ENCODE measurements around the gene MAP2K1.

DNA sequence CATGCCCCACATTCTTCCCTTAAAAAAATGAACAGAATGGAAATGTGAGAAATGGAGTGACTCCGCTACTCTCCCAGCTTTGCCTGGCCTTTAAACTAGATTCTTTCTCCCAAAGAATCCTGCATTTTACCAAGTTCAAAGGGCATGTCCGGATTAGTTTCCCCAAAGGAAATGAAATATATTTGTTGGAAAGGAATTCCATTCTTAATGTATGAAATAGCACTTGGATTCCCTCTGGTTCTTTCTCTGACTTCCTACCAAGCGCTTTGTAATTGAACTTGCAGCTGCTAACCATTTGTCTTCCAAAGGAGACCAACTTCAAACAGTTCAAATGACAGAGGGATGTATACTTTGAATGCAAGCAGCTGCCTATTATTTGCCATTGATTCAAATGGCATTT, 18.9 kb downstream of the MAP2K1 start:
- TF ChIP-seq, protein P1, sequence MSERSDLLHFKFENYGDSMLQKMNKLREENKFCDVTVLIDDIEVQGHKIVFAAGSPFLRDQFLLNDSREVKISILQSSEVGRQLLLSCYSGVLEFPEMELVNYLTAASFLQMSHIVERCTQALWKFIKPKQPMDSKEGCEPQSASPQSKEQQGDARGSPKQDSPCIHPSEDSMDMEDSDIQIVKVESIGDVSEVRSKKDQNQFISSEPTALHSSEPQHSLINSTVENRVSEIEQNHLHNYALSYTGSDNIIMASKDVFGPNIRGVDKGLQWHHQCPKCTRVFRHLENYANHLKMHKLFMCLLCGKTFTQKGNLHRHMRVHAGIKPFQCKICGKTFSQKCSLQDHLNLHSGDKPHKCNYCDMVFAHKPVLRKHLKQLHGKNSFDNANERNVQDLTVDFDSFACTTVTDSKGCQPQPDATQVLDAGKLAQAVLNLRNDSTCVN (tag by site-specific recombination; optimal IDR thresholded peaks at IDR 0.05) = no peak
- TF ChIP-seq, protein P2, sequence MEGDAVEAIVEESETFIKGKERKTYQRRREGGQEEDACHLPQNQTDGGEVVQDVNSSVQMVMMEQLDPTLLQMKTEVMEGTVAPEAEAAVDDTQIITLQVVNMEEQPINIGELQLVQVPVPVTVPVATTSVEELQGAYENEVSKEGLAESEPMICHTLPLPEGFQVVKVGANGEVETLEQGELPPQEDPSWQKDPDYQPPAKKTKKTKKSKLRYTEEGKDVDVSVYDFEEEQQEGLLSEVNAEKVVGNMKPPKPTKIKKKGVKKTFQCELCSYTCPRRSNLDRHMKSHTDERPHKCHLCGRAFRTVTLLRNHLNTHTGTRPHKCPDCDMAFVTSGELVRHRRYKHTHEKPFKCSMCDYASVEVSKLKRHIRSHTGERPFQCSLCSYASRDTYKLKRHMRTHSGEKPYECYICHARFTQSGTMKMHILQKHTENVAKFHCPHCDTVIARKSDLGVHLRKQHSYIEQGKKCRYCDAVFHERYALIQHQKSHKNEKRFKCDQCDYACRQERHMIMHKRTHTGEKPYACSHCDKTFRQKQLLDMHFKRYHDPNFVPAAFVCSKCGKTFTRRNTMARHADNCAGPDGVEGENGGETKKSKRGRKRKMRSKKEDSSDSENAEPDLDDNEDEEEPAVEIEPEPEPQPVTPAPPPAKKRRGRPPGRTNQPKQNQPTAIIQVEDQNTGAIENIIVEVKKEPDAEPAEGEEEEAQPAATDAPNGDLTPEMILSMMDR (tag by site-specific recombination; IDR thresholded peaks at IDR 0.05) = no peak
- no peak for TF ChIP-seq SETDB1 (IDR thresholded peaks at IDR 0.05; ENCODE audit: insufficient read length, low read length)
